OCI-LY7 (cell line): ENCODE data around the gene RUNX1. TPM values are rescaled to one million over a fixed set of nuclear protein-coding genes. Genes with fewer than 3 reads are reported as not detected.

ENCODE experiments used
- BruUV-seq: library from RNA; stranded (reverse); fragments of 400-500 nt; replicated peaks from 2 replicates; lab custom pipeline; 2021; lab: Mats Ljungman, UMichigan
- CTCF ChIA-PET: fragments of 300-600 bp; sonication (Branson Sonifier 250); formaldehyde crosslinking; loops from one replicate; lab custom pipeline; 2022; ENCODE audit warnings: antibody characterized with exemption; ENCODE audit not compliant: unreplicated experiment; lab: Charles Lee
- POLR2A ChIA-PET: fragments of 300-600 bp; sonication (Branson Sonifier 250); formaldehyde crosslinking; loops from one replicate; lab custom pipeline; 2022; ENCODE audit warnings: antibody characterized with exemption; lab: Charles Lee
- DNase-seq: peaks from one replicate; pipeline ENCODE4 v3.0.0-alpha.2; 2015; ENCODE audit warnings: low spot score
- H2AFZ ChIP-seq: fragments of 200-600 bp; sonication (generic), shearing (Covaris generic); 2 replicates; pipeline ENCODE4 v1.6.1; 2014; ENCODE audit warnings: mild to moderate bottlenecking, antibody characterized with exemption, low read length, moderate library complexity
- H3K27ac ChIP-seq: fragments of 200-600 bp; sonication (generic); 2 replicates; pipeline ENCODE4 v1.5.1; 2014; ENCODE audit warnings: mixed run types, low read depth, mild to moderate bottlenecking, moderate library complexity, low read length, inconsistent platforms; ENCODE audit not compliant: poor library complexity, severe bottlenecking
- H3K36me3 ChIP-seq: fragments of 200-600 bp; sonication (generic); 2 replicates; pipeline ENCODE4 v1.6.1; 2014; ENCODE audit warnings: mild to moderate bottlenecking, antibody characterized with exemption, low read length, moderate library complexity, mixed read lengths; ENCODE audit not compliant: insufficient read depth
- H3K4me1 ChIP-seq: fragments of 200-600 bp; sonication (generic); 2 replicates; pipeline ENCODE4 v1.5.1; 2014; ENCODE audit warnings: mild to moderate bottlenecking, low read length; ENCODE audit not compliant: insufficient read depth, poor library complexity, severe bottlenecking
- H3K4me2 ChIP-seq: fragments of 200-600 bp; sonication (generic); 2 replicates; pipeline ENCODE4 v1.6.1; 2014; ENCODE audit warnings: mild to moderate bottlenecking, low read length
- H3K4me3 ChIP-seq: fragments of 200-600 bp; sonication (generic); 2 replicates; pipeline ENCODE4 v1.5.1; 2014; ENCODE audit warnings: mild to moderate bottlenecking, low read depth, low read length; ENCODE audit not compliant: poor library complexity, severe bottlenecking
- H3K79me2 ChIP-seq: fragments of 200-600 bp; sonication (generic); 2 replicates; pipeline ENCODE4 v1.6.1; 2016; ENCODE audit warnings: low read depth, mild to moderate bottlenecking, low read length, moderate library complexity, mixed read lengths; ENCODE audit not compliant: insufficient read depth
- H3K9me2 ChIP-seq: fragments of 200-600 bp; sonication (generic); 2 replicates; pipeline ENCODE4 v1.6.1; 2016; ENCODE audit warnings: mild to moderate bottlenecking, low read length, mixed read lengths; ENCODE audit not compliant: insufficient read depth
- H3K9me3 ChIP-seq: fragments of 200-600 bp; sonication (generic); 2 replicates; pipeline ENCODE4 v1.6.1; 2014; ENCODE audit warnings: mild to moderate bottlenecking, mixed run types, low read length, mixed read lengths
- H4K20me1 ChIP-seq: fragments of 200-600 bp; sonication (generic); 2 replicates; pipeline ENCODE4 v1.6.1; 2014; ENCODE audit warnings: mild to moderate bottlenecking, antibody characterized with exemption, low read length, moderate library complexity, mixed read lengths; ENCODE audit not compliant: insufficient read depth
- EZH2phosphoT487 ChIP-seq: fragments of 200-600 bp; sonication (generic); IDR thresholded peaks from 2 replicates; pipeline ENCODE4 v1.6.1; 2018; ENCODE audit warnings: low read depth, borderline replicate concordance, mild to moderate bottlenecking, mixed run types, antibody characterized with exemption, low read length, moderate library complexity, mixed read lengths
- intact Hi-C: fragments of 100-400 bp; cut with micrococcal nuclease; formaldehyde crosslinking; loops from one replicate; pipeline ENCODE4 v1.10.0; 2022; ENCODE audit not compliant: unreplicated experiment
- total RNA-seq, 2 experiments: library from RNA; depleted of rRNA in 1 of 2; stranded (reverse); fragments of >200 nt in 1 of 2; shearing (Covaris generic) in 1 of 2; gene quantifications; 2 replicates each; pipeline ENCODE4 v1.2.3, GENCODE V29; 2014 to 2022
- TF ChIP-seq, protein P1 (sequence below): fragments of 200-600 bp; sonication (generic); conservative IDR thresholded peaks from 2 replicates; pipeline ENCODE4 v1.5.1; 2014; ENCODE audit warnings: mild to moderate bottlenecking, antibody characterized with exemption, low read length, moderate library complexity, mixed read lengths

The RUNX1 gene
- total RNA-seq, 2 experiments from 2014 or later: 30.5 to 40.8 TPM

DNA sequence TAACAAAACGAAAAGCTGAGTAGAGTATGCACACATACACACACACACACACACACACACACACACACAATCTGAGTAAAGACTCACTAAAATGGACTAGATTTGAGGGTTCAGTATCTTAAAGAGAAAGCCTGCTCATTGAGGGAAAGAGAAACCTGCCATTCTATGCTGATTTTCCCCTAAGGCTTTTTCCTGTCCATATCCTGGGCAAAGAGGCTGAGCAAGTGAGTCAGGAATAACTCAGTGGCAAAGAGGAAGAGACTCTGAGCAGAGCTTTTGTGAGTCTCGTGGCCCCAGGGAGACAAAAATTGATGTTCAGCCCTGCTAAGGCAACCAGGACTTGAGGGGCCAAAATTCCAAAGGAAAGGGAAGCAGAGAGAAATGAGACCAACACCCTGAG is 37.3 kb upstream of the RUNX1 start:
- ChIA-PET CTCF (interaction anchor here (0.6 kb wide), 1 partner anchor 1091 kb away, joined by 3 read pairs; no protein-coding TSS in a partner anchor), POLR2A (no interaction called here)
- no peaks in the 10 kb centered on the region for H3K79me2 ChIP-seq
- H3K4me1 ChIP-seq: no peaks in the 10 kb centered on the region
- H4K20me1 ChIP-seq: no peaks in the 10 kb centered on the region
- DNase-seq: no peak
- no peak overlapping the region for H3K4me2 ChIP-seq
- no peaks in the 10 kb centered on the region for H3K36me3 ChIP-seq
- no peaks in the 10 kb centered on the region for H3K9me3 ChIP-seq
- TF ChIP-seq EZH2phosphoT487: no peak
- TF ChIP-seq, protein P1, sequence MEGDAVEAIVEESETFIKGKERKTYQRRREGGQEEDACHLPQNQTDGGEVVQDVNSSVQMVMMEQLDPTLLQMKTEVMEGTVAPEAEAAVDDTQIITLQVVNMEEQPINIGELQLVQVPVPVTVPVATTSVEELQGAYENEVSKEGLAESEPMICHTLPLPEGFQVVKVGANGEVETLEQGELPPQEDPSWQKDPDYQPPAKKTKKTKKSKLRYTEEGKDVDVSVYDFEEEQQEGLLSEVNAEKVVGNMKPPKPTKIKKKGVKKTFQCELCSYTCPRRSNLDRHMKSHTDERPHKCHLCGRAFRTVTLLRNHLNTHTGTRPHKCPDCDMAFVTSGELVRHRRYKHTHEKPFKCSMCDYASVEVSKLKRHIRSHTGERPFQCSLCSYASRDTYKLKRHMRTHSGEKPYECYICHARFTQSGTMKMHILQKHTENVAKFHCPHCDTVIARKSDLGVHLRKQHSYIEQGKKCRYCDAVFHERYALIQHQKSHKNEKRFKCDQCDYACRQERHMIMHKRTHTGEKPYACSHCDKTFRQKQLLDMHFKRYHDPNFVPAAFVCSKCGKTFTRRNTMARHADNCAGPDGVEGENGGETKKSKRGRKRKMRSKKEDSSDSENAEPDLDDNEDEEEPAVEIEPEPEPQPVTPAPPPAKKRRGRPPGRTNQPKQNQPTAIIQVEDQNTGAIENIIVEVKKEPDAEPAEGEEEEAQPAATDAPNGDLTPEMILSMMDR: no peak
- H2AFZ ChIP-seq: no peak overlapping the region
- BruUV-seq: no TSS peak
- H3K4me3 ChIP-seq: no peak overlapping the region
- intact Hi-C loops: no loop called here
- no peak overlapping the region for H3K27ac ChIP-seq
- H3K9me2 ChIP-seq: no peaks in the 10 kb centered on the region

DNA sequence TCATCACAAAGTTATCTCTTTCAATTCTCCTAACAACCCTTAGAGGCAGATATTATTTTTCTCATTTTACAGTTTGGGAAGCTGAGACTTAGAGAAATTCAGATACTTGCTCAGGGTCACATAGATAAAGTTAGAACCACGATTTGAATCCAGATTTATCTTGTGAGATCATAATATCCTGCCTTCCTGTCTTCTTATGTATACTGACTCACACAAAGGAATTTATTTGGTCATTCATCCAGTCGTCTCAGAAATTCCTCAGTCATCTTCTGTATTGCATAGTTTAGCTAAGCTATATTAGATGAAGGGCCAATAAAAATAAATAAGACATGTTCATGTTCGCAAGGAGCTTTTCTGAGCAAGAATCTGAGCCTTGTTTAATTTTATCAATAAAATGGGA is 35.8 kb upstream of the RUNX1 start:
- CTCF ChIA-PET: no interaction called here
- intact Hi-C loops: no loop called here

DNA sequence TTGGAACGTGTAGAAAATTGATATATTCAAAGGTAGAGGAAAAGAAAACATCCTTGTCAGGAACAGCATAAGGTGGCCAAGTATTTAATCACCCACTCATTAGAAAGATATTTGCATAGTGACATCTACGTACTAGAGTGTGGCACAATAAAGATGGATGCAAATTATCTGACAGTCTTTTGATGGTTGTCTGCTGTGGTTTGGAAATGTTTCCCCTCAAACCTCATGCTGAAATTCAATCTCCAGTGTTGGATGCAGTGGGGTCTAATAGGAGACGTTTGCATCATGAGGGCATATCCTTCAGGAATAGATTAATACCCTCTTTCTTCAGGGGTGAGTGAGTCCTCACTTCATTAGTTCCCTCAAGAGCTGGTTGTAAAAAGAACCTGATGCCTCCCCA is 34.1 kb upstream of the RUNX1 start:
- no TSS peak for BruUV-seq
- Histone ChIP-seq H3K9me2 (no peaks in the 10 kb centered on the region), H2AFZ (no peak overlapping the region), H3K9me3 (no peaks in the 10 kb centered on the region), H4K20me1 (no peaks in the 10 kb centered on the region), H3K36me3 (no peaks in the 10 kb centered on the region), H3K4me3 (no peak overlapping the region), H3K27ac (no peak overlapping the region), H3K79me2 (no peaks in the 10 kb centered on the region), H3K4me2 (no peak overlapping the region), H3K4me1 (no peaks in the 10 kb centered on the region)
- ChIA-PET POLR2A (no interaction called here), CTCF (no interaction called here)
- TF ChIP-seq EZH2phosphoT487: no peak
- TF ChIP-seq, protein P1: no peak
- no peak for DNase-seq
- intact Hi-C loops: no loop called here

More for the DNA sequence above, 35.8 kb upstream of the RUNX1 start:
- POLR2A ChIA-PET: interaction anchor here (0.7 to 1.2 kb wide), 4 partner anchors 9 to 706 kb away, joined by 3 to 4 read pairs (median 3); no protein-coding TSS in a partner anchor
- Histone ChIP-seq H2AFZ (no peak overlapping the region), H3K4me3 (no peak overlapping the region), H3K4me2 (no peak overlapping the region), H3K9me2 (no peaks in the 10 kb centered on the region), H3K79me2 (no peaks in the 10 kb centered on the region), H3K36me3 (no peaks in the 10 kb centered on the region), H4K20me1 (no peaks in the 10 kb centered on the region), H3K9me3 (no peaks in the 10 kb centered on the region), H3K4me1 (no peaks in the 10 kb centered on the region), H3K27ac (no peak overlapping the region)
- no TSS peak for BruUV-seq
- TF ChIP-seq EZH2phosphoT487: no peak
- TF ChIP-seq, protein P1: no peak
- DNase-seq: no peak
